Liver (tissue), 3 donors: ENCODE results near the gene FA2H.

ENCODE experiments used
- ATF3 ChIP-seq: IDR thresholded peaks from 2 replicates; pipeline ENCODE4 v1.6.1; 2016; ENCODE audit warnings: antibody characterized with exemption
- HNF4G ChIP-seq: IDR thresholded peaks from 2 replicates; pipeline ENCODE4 v1.6.1; 2016; ENCODE audit warnings: antibody characterized with exemption
- JUND ChIP-seq, 2 donors: IDR thresholded peaks; 2 replicates each; pipeline ENCODE4 v1.6.1; 2016; ENCODE audit warnings: antibody characterized with exemption in 2 of 2
- MAX ChIP-seq: IDR thresholded peaks from 2 replicates; pipeline ENCODE4 v1.6.1; 2016; ENCODE audit warnings: antibody characterized with exemption
- NR2F2 ChIP-seq: IDR thresholded peaks from 2 replicates; pipeline ENCODE4 v1.6.1; 2016; ENCODE audit warnings: antibody characterized with exemption
- RAD21 ChIP-seq, 2 donors: IDR thresholded peaks; 2 replicates each; pipeline ENCODE4 v1.6.1; 2016; ENCODE audit warnings: antibody characterized with exemption in 2 of 2, mild to moderate bottlenecking in 2 of 2
- REST ChIP-seq: IDR thresholded peaks from 2 replicates; pipeline ENCODE4 v1.6.1; 2016; ENCODE audit warnings: antibody characterized with exemption, mild to moderate bottlenecking
- TAF1 ChIP-seq: conservative IDR thresholded peaks from 2 replicates; pipeline ENCODE4 v1.6.1; 2016; ENCODE audit warnings: antibody characterized with exemption, mild to moderate bottlenecking
- YY1 ChIP-seq: IDR thresholded peaks from 2 replicates; pipeline ENCODE4 v1.6.1; 2016; ENCODE audit warnings: antibody characterized with exemption, mild to moderate bottlenecking
- TF ChIP-seq, protein P1 (sequence below): fragments of 150-350 bp; IDR thresholded peaks from 2 replicates; pipeline ENCODE4 v1.5.1; 2017; ENCODE audit warnings: improper control_type of control experiment, low read depth, low read length; ENCODE audit not compliant: missing input control
- donor health status: healthy.
- donor health status: healthy.

- TF ChIP-seq, protein P1, sequence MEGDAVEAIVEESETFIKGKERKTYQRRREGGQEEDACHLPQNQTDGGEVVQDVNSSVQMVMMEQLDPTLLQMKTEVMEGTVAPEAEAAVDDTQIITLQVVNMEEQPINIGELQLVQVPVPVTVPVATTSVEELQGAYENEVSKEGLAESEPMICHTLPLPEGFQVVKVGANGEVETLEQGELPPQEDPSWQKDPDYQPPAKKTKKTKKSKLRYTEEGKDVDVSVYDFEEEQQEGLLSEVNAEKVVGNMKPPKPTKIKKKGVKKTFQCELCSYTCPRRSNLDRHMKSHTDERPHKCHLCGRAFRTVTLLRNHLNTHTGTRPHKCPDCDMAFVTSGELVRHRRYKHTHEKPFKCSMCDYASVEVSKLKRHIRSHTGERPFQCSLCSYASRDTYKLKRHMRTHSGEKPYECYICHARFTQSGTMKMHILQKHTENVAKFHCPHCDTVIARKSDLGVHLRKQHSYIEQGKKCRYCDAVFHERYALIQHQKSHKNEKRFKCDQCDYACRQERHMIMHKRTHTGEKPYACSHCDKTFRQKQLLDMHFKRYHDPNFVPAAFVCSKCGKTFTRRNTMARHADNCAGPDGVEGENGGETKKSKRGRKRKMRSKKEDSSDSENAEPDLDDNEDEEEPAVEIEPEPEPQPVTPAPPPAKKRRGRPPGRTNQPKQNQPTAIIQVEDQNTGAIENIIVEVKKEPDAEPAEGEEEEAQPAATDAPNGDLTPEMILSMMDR = no peak
- TF ChIP-seq TAF1 (no peak), NR2F2 (no peak), ATF3 (no peak), HNF4G (no peak), RAD21 (IDR thresholded peaks at IDR 0.05) (no peak), MAX (no peak), REST (no peak), JUND (IDR thresholded peaks at IDR 0.05) (no peak), YY1 (no peak)
These were observed 83.3 kb downstream of the FA2H start for GRCh38 chr16:74691093-74691855.
